Retinal pigment epithelial cell (primary cell): ENCODE results near the gene LIMK1.
"Not testable (repeated sequence)": the region's sequence is repeated elsewhere in the genome, so short reads cannot be mapped to it uniquely, and the experiment has no call there.

Source experiments
- DNase-seq: peaks from one replicate; pipeline ENCODE4 v3.0.0-alpha.2; 2010; ENCODE audit warnings: low read depth
- H3K4me3 ChIP-seq: 2 replicates; pipeline ENCODE4 v1.5.1; 2011; ENCODE audit warnings: mild to moderate bottlenecking, low read length, control low read depth, moderate library complexity
- TF ChIP-seq, protein P1 (sequence below): conservative IDR thresholded peaks from 2 replicates; pipeline ENCODE4 v1.5.1; 2011; ENCODE audit warnings: low read depth, low read length, control low read depth, inconsistent platforms

Gene LIMK1

GRCh38 chr7:74042746-74043522 is 40.7 kb upstream of the LIMK1 start:
- no peak for DNase-seq
- H3K4me3 ChIP-seq = peak overlapping the region; percentile 20
- TF ChIP-seq, protein P1, sequence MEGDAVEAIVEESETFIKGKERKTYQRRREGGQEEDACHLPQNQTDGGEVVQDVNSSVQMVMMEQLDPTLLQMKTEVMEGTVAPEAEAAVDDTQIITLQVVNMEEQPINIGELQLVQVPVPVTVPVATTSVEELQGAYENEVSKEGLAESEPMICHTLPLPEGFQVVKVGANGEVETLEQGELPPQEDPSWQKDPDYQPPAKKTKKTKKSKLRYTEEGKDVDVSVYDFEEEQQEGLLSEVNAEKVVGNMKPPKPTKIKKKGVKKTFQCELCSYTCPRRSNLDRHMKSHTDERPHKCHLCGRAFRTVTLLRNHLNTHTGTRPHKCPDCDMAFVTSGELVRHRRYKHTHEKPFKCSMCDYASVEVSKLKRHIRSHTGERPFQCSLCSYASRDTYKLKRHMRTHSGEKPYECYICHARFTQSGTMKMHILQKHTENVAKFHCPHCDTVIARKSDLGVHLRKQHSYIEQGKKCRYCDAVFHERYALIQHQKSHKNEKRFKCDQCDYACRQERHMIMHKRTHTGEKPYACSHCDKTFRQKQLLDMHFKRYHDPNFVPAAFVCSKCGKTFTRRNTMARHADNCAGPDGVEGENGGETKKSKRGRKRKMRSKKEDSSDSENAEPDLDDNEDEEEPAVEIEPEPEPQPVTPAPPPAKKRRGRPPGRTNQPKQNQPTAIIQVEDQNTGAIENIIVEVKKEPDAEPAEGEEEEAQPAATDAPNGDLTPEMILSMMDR = no peak

GRCh38 chr7:74043523-74043951 is 40.1 kb upstream of the LIMK1 start:
- TF ChIP-seq, protein P1 = no peak
- DNase-seq = no peak
- H3K4me3 ChIP-seq = peak overlapping the region; percentile 50

- peak overlapping the region; percentile 50 for H3K4me3 ChIP-seq
- TF ChIP-seq, protein P1 = no peak
- peak; percentile 98 for DNase-seq
Observed at GRCh38 chr7:74044366-74045350, 38.9 kb upstream of the LIMK1 start.

DNA sequence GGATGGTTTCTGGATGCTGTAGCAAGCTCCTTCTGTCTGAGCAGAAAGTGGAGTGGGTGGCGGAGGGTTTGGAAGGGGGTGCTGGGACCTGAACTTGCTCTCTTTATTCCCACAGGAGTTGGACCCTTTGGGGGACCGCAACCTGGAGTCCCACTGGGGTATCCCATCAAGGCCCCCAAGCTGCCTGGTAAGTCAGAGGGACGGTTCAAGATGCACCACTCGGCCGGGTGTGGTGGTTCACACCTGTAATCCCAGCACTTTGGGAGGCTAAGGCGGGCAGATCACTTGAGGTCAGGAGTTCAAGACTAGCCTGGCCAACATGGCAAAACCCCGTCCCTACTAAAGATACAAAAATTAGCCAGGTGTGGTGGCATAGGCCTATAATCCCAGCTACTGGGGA is 37.0 kb upstream of the LIMK1 start:
- not testable (repeated sequence) for H3K4me3 ChIP-seq, DNase-seq

GRCh38 chr7:74047804-74048380 is 35.7 kb upstream of the LIMK1 start:
- TF ChIP-seq, protein P1 = no peak

GRCh38 chr7:74048999-74049599 is 34.5 kb upstream of the LIMK1 start:
- TF ChIP-seq, protein P1 = no peak
- H3K4me3 ChIP-seq = no peak overlapping the region
- DNase-seq = no peak

More at GRCh38 chr7:74047804-74048380, 35.7 kb upstream of the LIMK1 start:
- DNase-seq = no peak
- no peak overlapping the region for H3K4me3 ChIP-seq
